Adrenal gland (tissue), 12 donors: ENCODE measurements around the gene IMPACT. TPM values are rescaled to one million over a fixed set of nuclear protein-coding genes. Genes with fewer than 3 reads are reported as not detected.

Experiments
- DNase-seq, 7 donors: peaks; one replicate each; pipeline ENCODE4 v3.0.0-alpha.2; 2019 to 2020
- H3K27ac ChIP-seq, 5 donors: fragments of 200-600 bp; sonication (generic) in 4 of 5; 1 replicate in 3 of 5; 2 replicates in 2 of 5; pipeline versions ENCODE4 v1.5.1 to v1.8.0; 2016 to 2020; ENCODE audit warnings: mild to moderate bottlenecking in 1 of 5
- H3K27me3 ChIP-seq: fragments of 200-600 bp; 2 replicates; pipeline ENCODE4 v1.8.0; 2021
- H3K36me3 ChIP-seq, 2 donors: fragments of 200-600 bp; replicated peaks in 1 of 2; 1 replicate in 1 of 2; 2 replicates in 1 of 2; pipeline versions ENCODE4 v1.5.1 to v1.8.0; 2018 to 2022
- H3K4me1 ChIP-seq, 2 donors: fragments of 200-600 bp; replicated peaks in 1 of 2; 1 replicate in 1 of 2; 2 replicates in 1 of 2; pipeline versions ENCODE4 v1.5.1 to v1.8.0; 2018 to 2021
- H3K4me3 ChIP-seq, 4 donors: fragments of 200-600 bp; sonication (generic) in 3 of 4; one replicate each; pipeline ENCODE4 v1.5.1; 2016 to 2018
- H3K9me3 ChIP-seq, 3 donors: fragments of 200-600 bp; sonication (generic) in 1 of 3; replicated peaks in 1 of 3; 1 replicate in 2 of 3; 2 replicates in 1 of 3; pipeline versions ENCODE4 v1.5.1 to v1.8.0; 2016 to 2021
- CTCF ChIP-seq, 6 experiments: fragments of 450-650 bp in 4 of 6; fragments of 200-600 bp in 2 of 6; sonication (generic) in 1 of 6; IDR thresholded peaks; 1 replicate in 5 of 6; 2 replicates in 1 of 6; pipeline versions ENCODE4 v1.5.1 to v1.8.0; 2016 to 2021; ENCODE audit warnings: antibody characterized with exemption in 6 of 6, mild to moderate bottlenecking in 2 of 6, moderate library complexity in 1 of 6
- POLR2A ChIP-seq, 2 donors: fragments of 450-650 bp; IDR thresholded peaks; one replicate each; pipeline ENCODE4 v1.6.1; 2017; ENCODE audit warnings: antibody characterized with exemption in 2 of 2, mild to moderate bottlenecking in 2 of 2, moderate library complexity in 1 of 2
- WGBS, 4 donors: extraction: QIAGEN DNeasy Blood & Tissue Kit in 2 of 4; methylation state at CpG; one replicate each; pipeline versions ENCODE4 v1.1.5 to v1.1.7; 2013 to 2017; 5-methylcytosine and 5-hydroxymethylcytosine counted together
- intact Hi-C, 2 donors: fragments of 100-400 bp; cut with DNase I; formaldehyde crosslinking; loops; one replicate each; pipeline versions ENCODE4 v1.14.1 to v1.15.0; 2022 to 2023
- polyA plus RNA-seq, 3 donors: library from polyadenylated mRNA; stranded (reverse); fragments of 200-250 nt in 2 of 3; fragments of 350-450 nt in 1 of 3; fragmentation: Illumina TruSeq in 1 of 3; extraction: RNeasy Lipid Tissue Mini Kit (QIAGEN cat#74804) in 1 of 3; gene quantifications; one replicate each; pipeline ENCODE4 v1.2.3, GENCODE V29; 2013 to 2014
- total RNA-seq, 9 donors: library from RNA; depleted of rRNA in 4 of 9; stranded (reverse); fragments of >200 nt in 4 of 9; fragments of 120-200 nt in 1 of 9; fragmentation: NEBNext Ultra II Directional in 1 of 9; extraction: Animal tissue kit (Norgen Biotek cat#: 25700) in 1 of 9; gene quantifications; one replicate each; pipeline versions ENCODE4 v1.1.0 to v1.2.4, GENCODE V29; 2013 to 2023
- donor health status: healthy with polysubstance abuse.
- donor health status: Bipolar disorder and iron deficiency.
- donor health status: DM: yes; HTN: yes; CAD: no.
- donor health status: DM: no; HTN: no; CAD: no.
- donor health status: DM: no; HTN: no; CAD: no.
- donor health status: DM: yes; HTN: yes; CAD: no.

Gene IMPACT
- total and polyA plus RNA-seq, 12 donors: 16.2 to 60.5 (median 44.7) TPM

DNA sequence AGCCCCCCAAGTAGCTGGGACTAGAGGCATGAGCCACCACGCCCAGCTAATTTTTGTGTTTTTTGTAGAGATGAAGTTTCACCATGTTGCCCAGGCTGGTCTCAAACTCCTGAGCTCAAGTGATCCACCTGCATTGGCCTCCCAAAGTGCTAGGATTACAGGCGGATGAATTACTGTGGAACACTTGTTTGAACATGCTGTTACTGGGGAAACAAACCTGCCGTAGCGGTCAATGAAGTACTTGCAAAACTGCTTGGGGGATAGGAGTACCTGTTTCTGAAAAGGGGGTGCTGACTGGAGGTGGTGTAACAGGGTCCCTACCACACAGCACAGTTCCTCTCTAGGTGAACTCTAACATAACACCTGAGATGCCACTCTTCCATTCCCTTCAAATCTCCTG lies 5.9 kb upstream of the IMPACT start:
- no peak overlapping the region for H3K27ac ChIP-seq
- intact Hi-C loops: no loop called here
- H3K4me1 ChIP-seq: no peaks in the 10 kb centered on the region
- DNase-seq: no peak
- WGBS, 4 donors: 77 to 91% (median 87%) methylated on average over 4 of the region's 4 CpGs
- TF ChIP-seq CTCF (IDR thresholded peaks at IDR 0.05) (no peak), POLR2A (IDR thresholded peaks at IDR 0.05) (no peak)
- no peak overlapping the region for H3K4me3 ChIP-seq
- H3K9me3 ChIP-seq: no peaks in the 10 kb centered on the region
- H3K27me3 ChIP-seq: peaks cover 17% of the 10 kb centered on the region
- H3K36me3 ChIP-seq: no peaks in the 10 kb centered on the region

DNA sequence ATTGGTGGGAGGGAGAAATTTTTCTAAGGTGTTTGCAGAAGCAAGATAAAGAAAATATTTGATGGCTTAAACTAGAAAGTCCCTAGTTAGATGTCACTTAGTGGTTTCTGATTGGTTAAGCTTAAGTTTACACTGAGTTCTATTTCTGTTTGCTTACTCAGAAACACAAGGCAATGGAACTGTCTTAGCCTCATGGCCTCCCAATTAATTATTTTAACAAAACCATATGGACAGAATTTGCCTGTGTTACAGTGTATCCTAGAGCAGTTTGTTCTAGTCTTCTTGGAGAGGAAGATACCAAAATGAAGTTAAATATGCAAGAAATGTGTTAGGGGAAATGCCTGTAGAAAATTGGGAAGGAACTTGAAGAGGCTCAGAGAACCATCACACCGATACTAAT lies 4.6 kb upstream of the IMPACT start:
- WGBS, 4 donors: 61 to 91% (median 69%) methylated on average over 1 of the region's 1 CpG
- Histone ChIP-seq H3K27ac (no peak overlapping the region), H3K27me3 (peaks cover 17% of the 10 kb centered on the region), H3K4me1 (no peaks in the 10 kb centered on the region), H3K36me3 (no peaks in the 10 kb centered on the region), H3K9me3 (no peaks in the 10 kb centered on the region), H3K4me3 (no peak overlapping the region)
- intact Hi-C loops: no loop called here
- no peak for TF ChIP-seq POLR2A (IDR thresholded peaks at IDR 0.05)
- TF ChIP-seq CTCF (IDR thresholded peaks at IDR 0.05): no peak
- DNase-seq: no peak

GRCh38 chr18:24426073-24426397 lies 435 bp upstream of the IMPACT start:
- peaks cover 3% of the 10 kb centered on the region for H3K27me3 ChIP-seq
- intact Hi-C loops: no loop called here
- H3K4me1 ChIP-seq: peaks cover 0 to 21% of the 10 kb centered on the region in 2 donors
- no peak for TF ChIP-seq POLR2A (IDR thresholded peaks at IDR 0.05)
- no peak for TF ChIP-seq CTCF (IDR thresholded peaks at IDR 0.05)
- H3K27ac ChIP-seq: peak overlapping the region; percentile 6 to 90 (median 76)
- no peaks in the 10 kb centered on the region for H3K36me3 ChIP-seq
- H3K4me3 ChIP-seq: peak overlapping the region; percentile 38 to 96 (median 54)
- DNase-seq: no peak
- WGBS, 4 donors: 29 to 36% (median 31%) methylated on average over 11 of the region's 11 CpGs
- no peaks in the 10 kb centered on the region for H3K9me3 ChIP-seq

DNA sequence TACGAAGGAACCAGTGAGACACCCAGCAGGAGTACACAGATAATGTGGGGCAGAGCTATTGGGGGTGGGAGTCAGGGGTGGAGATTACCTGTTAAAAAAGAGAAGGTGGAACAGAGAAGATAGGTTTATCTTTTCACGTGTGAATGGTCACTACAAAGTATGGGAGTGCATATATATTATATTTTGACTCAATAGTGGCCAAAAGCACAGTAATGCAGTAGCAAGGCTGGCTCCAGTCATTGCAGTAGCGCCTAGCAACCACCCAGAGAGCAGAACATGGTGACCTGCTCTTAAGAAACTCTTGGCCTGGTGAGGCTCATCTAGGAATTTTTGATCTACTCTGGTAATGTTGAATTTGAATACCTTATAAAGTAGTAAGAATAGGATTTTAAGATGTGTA lies 1.0 kb downstream of the IMPACT start:
- Histone ChIP-seq H3K36me3 (no peaks in the 10 kb centered on the region), H3K9me3 (no peaks in the 10 kb centered on the region), H3K27me3 (peaks cover 3% of the 10 kb centered on the region), H3K4me1 (peaks cover 0 to 21% of the 10 kb centered on the region in 2 donors), H3K27ac (no peak overlapping the region), H3K4me3 (peak overlapping the region in 3 of 4 donors; percentile 10 to 96 (median 47))
- 47 to 54% (median 50%) methylated on average over 3 of the region's 3 CpGs for WGBS, 4 donors
- no peak for DNase-seq
- TF ChIP-seq CTCF (IDR thresholded peaks at IDR 0.05) (no peak), POLR2A (IDR thresholded peaks at IDR 0.05) (no peak)
- intact Hi-C loops: no loop called here
